IgD-negative memory B cell (primary cell): ENCODE results near the gene SRSF4. TPM values are rescaled to one million over a fixed set of nuclear protein-coding genes. Genes with fewer than 3 reads are reported as not detected.

Source experiments
- H3K27ac Mint-ChIP-seq, 3 donors: one replicate each; pipeline ENCODE4 v1.8.0; 2020 to 2022; ENCODE audit warnings: mild to moderate bottlenecking in 3 of 3, mixed read lengths in 3 of 3, moderate library complexity in 1 of 3
- H3K27me3 Mint-ChIP-seq: one replicate; pipeline ENCODE4 v1.8.0; 2021; ENCODE audit warnings: mixed read lengths
- H3K36me3 Mint-ChIP-seq: one replicate; pipeline ENCODE4 v1.8.0; 2020; ENCODE audit warnings: mild to moderate bottlenecking, mixed read lengths
- H3K4me1 Mint-ChIP-seq, 3 donors: one replicate each; pipeline ENCODE4 v1.8.0; 2020 to 2022; ENCODE audit warnings: mixed read lengths in 3 of 3, mild to moderate bottlenecking in 1 of 3
- H3K4me3 Mint-ChIP-seq, 4 donors: one replicate each; pipeline ENCODE4 v1.8.0; 2020 to 2022; ENCODE audit warnings: mild to moderate bottlenecking in 4 of 4, mixed read lengths in 4 of 4, moderate library complexity in 3 of 4
- H3K9me3 Mint-ChIP-seq, 3 donors: one replicate each; pipeline ENCODE4 v1.8.0; 2020 to 2021; ENCODE audit warnings: mixed read lengths in 3 of 3, mild to moderate bottlenecking in 1 of 3
- polyA plus RNA-seq: library from polyadenylated mRNA; unstranded; fragments of 300-500 nt; fragmentation: Illumina TruSeq; gene quantifications from one replicate; pipeline ENCODE4 v1.2.3, GENCODE V29; 2021

The SRSF4 gene
- polyA plus RNA-seq, 1 donor from 2014 or later, result 88.3 TPM

DNA sequence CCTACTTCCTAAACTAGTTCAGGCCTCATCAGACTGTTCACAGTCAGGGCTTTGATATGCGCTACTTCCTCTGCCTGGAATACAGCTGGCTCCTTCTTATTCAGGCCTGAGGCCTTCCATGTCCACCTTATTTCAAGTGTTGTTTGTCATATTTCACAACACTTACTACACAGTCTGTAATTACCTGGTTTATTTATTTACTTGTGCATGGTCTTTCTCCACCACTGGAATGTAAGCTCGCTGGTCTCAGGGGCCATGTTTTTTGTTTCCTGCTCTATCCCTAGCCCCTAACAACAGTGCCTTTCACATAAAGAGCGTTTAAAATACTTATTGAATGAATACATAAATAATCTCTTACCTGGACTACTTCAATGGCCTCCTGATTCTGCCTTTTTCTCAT lies 4.6 kb upstream of the SRSF4 start:
- Mint-ChIP-seq H3K27me3 (no peaks in the 10 kb centered on the region), H3K4me3 (peak overlapping the region in 2 of 4 donors; percentile 9 to 81), H3K36me3 (no peaks in the 10 kb centered on the region), H3K9me3 (no peaks in the 10 kb centered on the region), H3K4me1 (peaks cover 4 to 14% (median 5%) of the 10 kb centered on the region in 3 donors), H3K27ac (peak overlapping the region in 1 of 3 donors; percentile 62)

DNA sequence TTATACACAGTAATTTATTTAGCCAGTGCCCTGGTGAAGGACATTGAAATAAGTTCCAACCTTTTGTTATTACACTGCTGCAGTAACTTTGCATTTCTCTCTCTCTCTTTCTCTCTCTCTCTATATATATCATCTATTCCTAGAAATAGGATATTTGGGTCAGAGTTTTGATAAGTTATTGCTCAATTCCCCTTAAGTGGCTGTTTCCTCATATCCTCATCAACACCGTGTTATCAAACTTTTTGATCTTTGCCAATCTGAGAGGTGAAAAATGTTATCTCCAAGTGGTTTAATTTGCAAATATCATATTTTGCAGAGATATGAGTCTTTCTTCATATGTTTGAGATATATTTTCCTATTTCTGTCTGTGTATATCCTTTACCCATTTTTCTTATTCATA lies 1.6 kb upstream of the SRSF4 start:
- H3K9me3 Mint-ChIP-seq, result no peaks in the 10 kb centered on the region
- H3K36me3 Mint-ChIP-seq, result peaks cover 3% of the 10 kb centered on the region
- peak overlapping the region; percentile 80 to 97 (median 96) for H3K27ac Mint-ChIP-seq
- H3K4me3 Mint-ChIP-seq, result peak overlapping the region; percentile 50 to 98 (median 91)
- no peaks in the 10 kb centered on the region for H3K27me3 Mint-ChIP-seq
- peaks cover 19 to 41% (median 25%) of the 10 kb centered on the region in 3 donors for H3K4me1 Mint-ChIP-seq

DNA sequence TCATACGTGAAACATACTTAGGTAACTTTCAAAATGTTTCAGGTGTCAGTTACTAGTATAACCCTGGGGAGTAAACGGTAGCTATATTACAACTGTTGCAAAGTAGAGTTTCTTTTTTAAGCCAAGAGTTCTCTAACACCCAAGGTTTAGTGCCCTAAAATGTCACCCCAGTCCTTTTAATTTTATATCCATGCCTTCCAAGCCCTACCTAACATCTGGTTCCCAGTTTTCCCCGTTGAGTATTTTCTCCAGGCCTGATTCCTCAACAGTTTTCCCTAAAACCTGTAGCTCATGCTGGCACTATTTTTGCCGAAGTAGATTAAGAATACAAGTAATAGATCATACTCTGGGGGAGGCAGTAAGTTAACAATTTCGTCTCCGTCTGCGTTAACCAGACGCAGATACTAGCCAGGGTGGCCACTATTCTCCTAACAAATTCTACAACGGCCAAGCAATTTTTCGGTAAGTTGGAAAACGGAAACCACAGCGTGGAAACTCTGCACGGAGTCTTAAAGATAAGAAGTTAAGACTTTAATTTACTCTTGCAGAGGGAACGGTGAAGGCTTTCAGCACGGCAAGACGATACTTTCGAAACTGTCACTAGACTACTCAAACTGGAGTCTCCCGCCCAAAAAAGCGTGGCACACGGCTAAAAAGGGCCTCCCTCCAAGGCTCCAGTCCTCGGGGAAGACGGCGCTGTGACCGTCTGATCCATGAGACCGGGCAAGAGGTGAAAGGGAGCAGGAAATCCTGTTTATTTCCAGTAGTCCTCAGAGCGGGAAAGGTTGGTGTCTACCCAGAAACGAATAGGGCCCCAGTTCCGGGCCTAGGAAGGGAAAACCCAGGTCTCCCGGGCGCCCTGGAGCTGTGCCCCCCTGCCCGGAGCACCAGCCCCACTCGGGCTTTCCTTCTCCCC lies 945 bp downstream of the SRSF4 start:
- Mint-ChIP-seq H3K36me3 (peaks cover 3% of the 10 kb centered on the region), H3K27me3 (no peaks in the 10 kb centered on the region), H3K27ac (peak overlapping the region; percentile 96 to 97 (median 96)), H3K9me3 (no peaks in the 10 kb centered on the region), H3K4me3 (peak overlapping the region; percentile 91 to 98 (median 97)), H3K4me1 (peaks cover 28 to 53% (median 34%) of the 10 kb centered on the region in 3 donors)

DNA sequence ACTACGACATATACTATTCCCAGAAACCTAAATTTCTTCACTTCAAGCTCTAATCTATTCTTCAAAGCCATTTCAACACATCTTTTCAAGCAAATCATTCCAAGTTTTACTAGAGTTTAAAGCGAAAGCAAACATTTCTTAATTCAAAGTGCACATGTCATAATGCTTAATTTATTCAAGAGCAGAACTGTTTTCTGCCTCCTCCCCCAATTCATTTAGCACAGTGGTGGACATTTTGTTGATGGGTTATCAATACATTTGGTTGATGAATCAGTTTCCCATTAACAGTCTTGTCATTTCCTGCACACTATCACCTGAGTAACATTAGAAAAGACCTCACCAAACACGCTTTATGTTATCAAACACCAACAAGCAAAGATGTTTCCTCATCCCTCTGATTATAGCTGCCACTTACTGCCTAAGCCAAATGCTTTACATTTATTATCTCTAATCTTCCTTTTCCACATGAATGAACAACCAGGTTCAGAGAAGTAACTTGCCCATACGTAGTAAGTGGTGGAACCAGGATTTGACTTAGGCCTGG lies 2.0 kb downstream of the SRSF4 start:
- Mint-ChIP-seq H3K9me3 (no peaks in the 10 kb centered on the region), H3K4me3 (peak overlapping the region; percentile 91 to 98 (median 97)), H3K4me1 (peaks cover 29 to 53% (median 35%) of the 10 kb centered on the region in 3 donors), H3K27me3 (no peaks in the 10 kb centered on the region), H3K36me3 (peaks cover 3% of the 10 kb centered on the region), H3K27ac (peak overlapping the region in 2 of 3 donors; percentile 20 to 96)

DNA sequence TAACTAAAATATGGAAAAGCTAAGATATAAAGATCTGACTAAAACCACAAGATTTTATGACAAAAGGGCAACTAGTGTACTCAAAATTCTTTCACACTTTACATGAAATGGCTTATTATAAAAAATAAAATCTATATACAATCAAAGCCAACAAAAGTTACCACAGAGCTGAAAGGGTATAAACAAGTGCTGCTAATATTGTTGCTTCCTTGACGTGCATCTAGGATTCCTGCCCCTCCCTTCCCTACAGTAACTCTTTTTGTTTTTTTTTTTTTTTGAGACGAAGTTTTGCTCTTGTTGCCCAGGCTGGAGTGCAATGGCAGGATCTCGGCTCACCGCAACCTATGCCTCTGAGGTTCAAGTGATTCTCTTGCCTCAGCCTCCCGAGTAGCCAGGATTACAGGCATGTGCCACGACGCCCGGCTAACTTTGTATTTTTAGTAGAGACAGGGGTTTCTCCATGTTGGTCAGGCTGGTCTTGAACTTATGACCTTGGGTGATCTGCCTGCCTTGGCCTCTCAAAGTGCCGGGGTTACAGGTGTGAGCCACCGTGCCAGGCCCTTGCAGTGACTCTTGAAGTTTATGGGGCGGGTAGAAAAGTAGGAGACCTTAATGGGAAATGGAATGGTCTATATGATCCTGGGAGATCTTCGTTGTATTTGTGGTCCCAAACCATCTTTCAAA lies 4.5 kb downstream of the SRSF4 start:
- H3K36me3 Mint-ChIP-seq, result peaks cover 7% of the 10 kb centered on the region
- H3K4me3 Mint-ChIP-seq, result peak overlapping the region in 3 of 4 donors; percentile 70 to 86 (median 70)
- no peaks in the 10 kb centered on the region for H3K9me3 Mint-ChIP-seq
- H3K27me3 Mint-ChIP-seq, result no peaks in the 10 kb centered on the region
- H3K4me1 Mint-ChIP-seq, result peaks cover 37 to 53% (median 38%) of the 10 kb centered on the region in 3 donors
- peak overlapping the region; percentile 26 to 84 (median 83) for H3K27ac Mint-ChIP-seq

DNA sequence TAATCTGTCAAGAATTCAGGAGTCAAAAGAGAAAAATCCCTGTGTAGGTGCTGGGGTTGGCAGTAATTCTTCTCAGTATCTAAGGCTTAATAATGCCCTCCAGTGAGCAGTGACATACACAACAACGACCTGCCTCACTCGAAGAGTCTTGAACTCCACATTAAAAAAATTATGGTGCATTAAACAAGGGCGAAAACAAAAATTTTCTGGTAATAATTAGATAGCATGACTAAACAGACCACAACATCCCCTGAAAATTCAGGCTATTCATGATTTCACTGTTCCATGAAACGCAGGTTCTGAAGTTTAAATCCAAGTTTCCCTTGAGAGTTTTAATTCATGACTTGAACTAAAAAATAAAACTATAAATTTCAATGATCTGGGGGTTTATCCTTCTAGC lies 5.1 kb downstream of the SRSF4 start:
- Mint-ChIP-seq H3K27ac (peak overlapping the region in 1 of 3 donors; percentile 83), H3K4me3 (peak overlapping the region in 2 of 4 donors; percentile 70), H3K9me3 (no peaks in the 10 kb centered on the region), H3K4me1 (peaks cover 40 to 52% (median 41%) of the 10 kb centered on the region in 3 donors), H3K36me3 (peaks cover 7% of the 10 kb centered on the region), H3K27me3 (no peaks in the 10 kb centered on the region)

DNA sequence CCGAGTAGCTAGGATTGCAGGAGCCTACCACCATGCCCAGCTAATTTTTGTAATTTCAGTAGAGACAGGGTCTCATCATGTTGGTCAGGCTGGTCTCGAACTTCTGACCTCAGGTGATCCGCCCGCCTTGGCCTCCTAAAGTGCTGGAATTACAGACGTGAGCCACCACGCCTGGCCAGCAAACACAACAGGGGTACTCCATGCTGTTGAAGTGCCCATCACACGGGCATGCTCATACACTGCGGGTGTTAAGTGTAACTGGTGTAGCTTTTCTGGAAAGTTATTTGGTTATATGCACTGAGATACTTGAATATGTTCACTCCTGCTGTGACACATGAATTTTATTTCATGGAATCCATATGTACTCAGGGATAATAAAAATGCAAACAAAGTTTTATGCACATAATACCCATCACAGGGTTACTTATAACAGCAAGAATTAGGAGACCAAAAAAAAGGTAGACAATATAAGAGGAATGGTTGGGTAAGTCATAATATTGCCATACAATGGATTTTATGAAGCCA lies 9.2 kb downstream of the SRSF4 start:
- Mint-ChIP-seq H3K36me3 (peaks cover 4% of the 10 kb centered on the region), H3K4me3 (no peak overlapping the region), H3K27me3 (no peaks in the 10 kb centered on the region), H3K27ac (no peak overlapping the region), H3K4me1 (peaks cover 46 to 53% (median 49%) of the 10 kb centered on the region in 3 donors), H3K9me3 (no peaks in the 10 kb centered on the region)

DNA sequence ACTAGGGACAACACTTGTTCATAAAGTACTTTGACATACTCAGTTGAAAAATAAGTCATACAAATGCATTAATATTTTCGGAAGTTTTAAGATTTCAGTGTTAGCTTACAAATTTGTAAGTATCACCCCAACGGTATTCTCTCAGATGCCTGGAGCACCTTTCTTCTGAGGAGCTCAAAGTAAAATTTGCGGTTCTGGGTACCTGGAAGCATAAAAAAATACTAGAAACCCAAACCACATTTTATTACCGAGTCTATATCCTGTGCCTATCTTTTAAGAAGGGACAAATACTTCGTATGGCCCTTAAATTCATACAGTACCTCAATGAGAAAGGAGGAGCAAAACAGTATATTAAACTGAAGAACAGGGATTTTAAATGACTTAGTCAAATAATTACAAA lies 10.2 kb downstream of the SRSF4 start:
- peak overlapping the region in 3 of 4 donors; percentile 12 to 68 (median 66) for H3K4me3 Mint-ChIP-seq
- H3K36me3 Mint-ChIP-seq, result peaks cover 4% of the 10 kb centered on the region
- peak overlapping the region in 2 of 3 donors; percentile 11 to 78 for H3K27ac Mint-ChIP-seq

DNA sequence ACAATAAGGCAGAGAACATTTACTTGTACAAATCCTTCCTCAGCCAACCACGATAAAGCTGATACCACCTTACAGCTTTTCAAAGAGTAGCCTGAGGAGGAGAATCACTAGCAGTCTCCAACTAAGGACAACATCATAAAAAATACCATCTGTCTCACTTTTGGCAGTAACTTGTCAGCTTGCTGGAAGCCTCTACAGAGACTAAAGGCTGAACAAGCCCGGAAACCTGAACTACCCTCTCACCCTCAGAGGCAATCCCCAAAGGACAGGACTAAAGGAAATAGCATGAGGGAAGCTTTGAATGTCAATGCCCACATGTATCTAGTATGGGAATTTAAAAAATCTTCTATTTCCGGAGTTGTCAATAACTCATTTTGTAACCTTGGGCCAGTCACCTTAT lies 10.6 kb downstream of the SRSF4 start:
- Mint-ChIP-seq H3K4me1 (peaks cover 42 to 47% (median 46%) of the 10 kb centered on the region in 3 donors), H3K27me3 (no peaks in the 10 kb centered on the region)

More for the DNA sequence above, 10.2 kb downstream of the SRSF4 start:
- Mint-ChIP-seq H3K9me3 (no peaks in the 10 kb centered on the region), H3K4me1 (peaks cover 45 to 48% (median 48%) of the 10 kb centered on the region in 3 donors), H3K27me3 (no peaks in the 10 kb centered on the region)

DNA sequence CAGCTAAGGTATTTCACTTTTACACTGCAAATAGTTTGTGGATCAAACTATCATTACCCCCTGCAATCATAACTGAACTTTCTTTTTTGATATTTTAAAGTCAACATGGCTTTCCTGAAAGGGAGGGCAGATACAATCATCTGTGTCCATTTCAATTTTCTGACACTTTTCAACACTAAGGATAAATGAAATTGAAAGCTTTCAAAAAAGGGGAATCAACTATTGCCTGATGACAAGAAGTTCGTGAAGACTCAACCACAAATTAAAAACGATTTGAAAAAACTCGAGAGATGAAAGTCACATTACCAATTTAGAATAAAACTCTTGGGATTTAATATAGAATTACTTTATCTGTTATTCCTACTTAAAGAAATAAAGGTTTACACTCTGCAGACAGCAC lies 11.7 kb downstream of the SRSF4 start:
- no peaks in the 10 kb centered on the region for H3K9me3 Mint-ChIP-seq
- H3K27ac Mint-ChIP-seq, result peak overlapping the region in 1 of 3 donors; percentile 84
- peak overlapping the region; percentile 11 to 80 (median 50) for H3K4me3 Mint-ChIP-seq
- H3K27me3 Mint-ChIP-seq, result no peaks in the 10 kb centered on the region
- peaks cover 44 to 46% (median 45%) of the 10 kb centered on the region in 3 donors for H3K4me1 Mint-ChIP-seq
- H3K36me3 Mint-ChIP-seq, result peaks cover 4% of the 10 kb centered on the region

More for the DNA sequence above, 10.6 kb downstream of the SRSF4 start:
- peaks cover 4% of the 10 kb centered on the region for H3K36me3 Mint-ChIP-seq
- H3K27ac Mint-ChIP-seq, result peak overlapping the region in 2 of 3 donors; percentile 11 to 78
- peak overlapping the region in 3 of 4 donors; percentile 12 to 71 (median 66) for H3K4me3 Mint-ChIP-seq
- H3K9me3 Mint-ChIP-seq, result no peaks in the 10 kb centered on the region

DNA sequence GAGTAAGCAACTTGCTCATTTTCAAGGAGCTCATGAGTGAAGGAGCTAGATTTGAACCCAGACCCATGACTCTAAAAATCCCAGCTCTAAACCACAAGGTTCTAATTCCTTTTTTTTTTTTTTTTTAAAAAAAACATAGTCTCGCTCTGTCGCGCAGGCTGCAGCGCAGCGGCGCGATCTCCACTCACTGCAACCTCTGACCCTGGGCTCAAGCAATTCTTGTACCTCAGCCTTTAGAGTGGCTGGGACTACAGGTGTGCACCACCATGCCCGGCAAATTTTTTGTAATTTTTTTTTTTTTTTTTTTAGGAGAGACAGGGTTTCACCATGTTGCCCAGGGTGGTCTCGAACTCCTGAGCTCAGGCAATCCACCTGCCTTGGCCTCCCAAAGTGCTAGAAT lies 13.8 kb downstream of the SRSF4 start:
- H3K4me3 Mint-ChIP-seq, result no peak overlapping the region
- H3K9me3 Mint-ChIP-seq, result no peaks in the 10 kb centered on the region
- peaks cover 44 to 52% (median 49%) of the 10 kb centered on the region in 3 donors for H3K4me1 Mint-ChIP-seq
- peaks cover 2% of the 10 kb centered on the region for H3K36me3 Mint-ChIP-seq
- H3K27ac Mint-ChIP-seq, result no peak overlapping the region
- H3K27me3 Mint-ChIP-seq, result no peaks in the 10 kb centered on the region

DNA sequence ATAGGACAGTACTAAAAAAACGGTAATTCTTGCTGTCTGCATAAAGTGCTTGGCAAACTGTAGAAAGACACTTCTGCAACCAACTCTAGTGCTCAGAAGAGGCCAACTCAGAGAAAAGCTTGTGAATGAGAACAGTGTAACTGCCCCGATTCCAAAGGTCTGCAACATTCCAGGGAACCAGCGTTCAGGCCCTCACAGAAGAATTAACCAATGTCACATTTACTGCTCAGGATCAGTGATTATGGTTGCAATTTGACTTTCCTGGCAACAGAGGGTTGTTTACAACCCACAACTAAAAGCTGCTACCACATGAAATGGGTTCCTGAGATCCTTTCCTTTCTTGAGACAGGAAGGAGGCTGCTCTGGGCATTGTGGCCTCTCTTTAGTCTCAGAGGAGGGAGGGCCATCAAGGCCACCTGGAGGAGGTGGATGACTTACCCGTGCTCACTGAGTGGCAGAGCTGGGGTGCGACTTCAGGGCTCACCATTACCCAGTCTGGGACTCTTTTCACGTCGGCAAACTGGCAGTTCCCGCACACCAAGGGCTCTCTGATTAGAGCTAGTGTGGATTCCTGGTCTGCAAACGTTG lies 15.3 kb downstream of the SRSF4 start:
- no peaks in the 10 kb centered on the region for H3K27me3 Mint-ChIP-seq
- no peak overlapping the region for H3K27ac Mint-ChIP-seq
- no peaks in the 10 kb centered on the region for H3K36me3 Mint-ChIP-seq
- peaks cover 36 to 41% (median 40%) of the 10 kb centered on the region in 3 donors for H3K4me1 Mint-ChIP-seq
- H3K4me3 Mint-ChIP-seq, result no peak overlapping the region
- no peaks in the 10 kb centered on the region for H3K9me3 Mint-ChIP-seq

DNA sequence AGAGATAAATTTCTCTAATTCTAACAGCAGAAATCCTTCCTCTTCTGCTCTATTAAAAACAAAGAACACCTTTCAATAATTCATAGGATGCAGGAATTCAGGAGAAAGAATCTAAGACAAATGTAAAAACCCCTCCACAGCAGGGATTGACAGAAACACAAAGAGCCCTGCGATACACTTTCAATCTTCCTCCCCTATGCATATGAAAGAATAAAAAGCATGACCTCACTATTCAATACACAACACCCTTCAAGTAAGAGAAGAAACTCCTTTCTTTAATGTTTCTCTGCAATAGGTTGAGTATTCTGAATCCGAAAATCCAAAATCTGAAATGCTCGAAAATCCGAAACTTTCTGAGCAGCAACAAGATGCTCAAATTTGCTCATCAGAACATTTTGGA lies 17.1 kb downstream of the SRSF4 start:
- Mint-ChIP-seq H3K9me3 (no peaks in the 10 kb centered on the region), H3K36me3 (peaks cover 2% of the 10 kb centered on the region), H3K4me1 (peaks cover 18 to 24% (median 22%) of the 10 kb centered on the region in 3 donors), H3K27me3 (no peaks in the 10 kb centered on the region), H3K4me3 (no peak overlapping the region), H3K27ac (peak overlapping the region in 1 of 3 donors; percentile 35)

DNA sequence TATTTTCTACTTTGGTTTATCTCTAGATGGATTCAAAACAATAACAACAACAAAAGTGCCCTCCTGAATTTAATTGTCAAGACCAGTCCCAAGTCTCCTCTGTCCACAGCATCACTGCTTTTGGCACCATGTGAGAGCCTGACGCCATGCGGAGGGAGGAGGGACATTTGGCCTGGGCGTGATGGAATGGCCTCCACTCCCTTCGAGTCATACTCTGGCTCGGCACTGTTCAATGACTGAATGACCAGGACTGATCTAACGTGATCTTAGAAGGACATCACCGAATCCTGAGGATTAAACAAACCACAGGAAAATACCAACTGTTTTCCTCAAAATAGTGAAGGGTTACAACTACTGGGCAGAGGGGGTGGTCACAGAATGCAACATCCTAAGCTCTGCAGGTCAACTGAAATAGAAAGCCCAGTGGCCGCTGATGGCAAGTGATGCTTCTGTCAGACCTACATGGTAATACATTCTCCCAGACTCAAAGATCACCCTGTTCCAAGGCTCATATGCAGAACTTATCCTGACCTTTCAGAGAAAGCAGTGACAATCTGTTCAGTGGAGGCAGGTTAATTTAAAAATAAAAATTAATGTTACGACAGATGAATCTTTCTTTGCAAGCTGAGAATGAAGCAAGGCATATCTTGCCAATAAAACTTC lies 19.1 kb downstream of the SRSF4 start:
- H3K9me3 Mint-ChIP-seq, result no peaks in the 10 kb centered on the region
- H3K27ac Mint-ChIP-seq, result no peak overlapping the region
- H3K27me3 Mint-ChIP-seq, result no peaks in the 10 kb centered on the region
- no peak overlapping the region for H3K4me3 Mint-ChIP-seq
- H3K36me3 Mint-ChIP-seq, result peaks cover 3% of the 10 kb centered on the region
- H3K4me1 Mint-ChIP-seq, result peaks cover 9 to 17% (median 12%) of the 10 kb centered on the region in 3 donors
